IMR-90 (cell line): Measurements from ENCODE around the gene SPI1.

Experiments
- BHLHE40 ChIP-seq: fragments of 150-350 bp; IDR thresholded peaks from 2 replicates; pipeline ENCODE4 v1.6.1; 2016; ENCODE audit warnings: mild to moderate bottlenecking, low read depth, low read length
- FOS ChIP-seq: fragments of 150-350 bp; IDR thresholded peaks from 2 replicates; pipeline ENCODE4 v1.6.1; 2016; ENCODE audit warnings: low read depth, low read length
- POLR2A ChIP-seq: IDR thresholded peaks from 2 replicates; pipeline ENCODE4 v1.6.1; 2012; ENCODE audit warnings: mild to moderate bottlenecking, low read depth, low read length
- TF ChIP-seq, protein P1 (sequence below): conservative IDR thresholded peaks from 2 replicates; pipeline ENCODE4 v1.5.1; 2012; ENCODE audit warnings: mild to moderate bottlenecking, low read depth, low read length, improper control_type of control experiment
- TF ChIP-seq, protein P2 (sequence below): fragments of 150-350 bp; IDR thresholded peaks from 2 replicates; pipeline ENCODE4 v1.6.1; 2016; ENCODE audit warnings: low read depth, mild to moderate bottlenecking, low read length, moderate library complexity, borderline replicate concordance

DNA sequence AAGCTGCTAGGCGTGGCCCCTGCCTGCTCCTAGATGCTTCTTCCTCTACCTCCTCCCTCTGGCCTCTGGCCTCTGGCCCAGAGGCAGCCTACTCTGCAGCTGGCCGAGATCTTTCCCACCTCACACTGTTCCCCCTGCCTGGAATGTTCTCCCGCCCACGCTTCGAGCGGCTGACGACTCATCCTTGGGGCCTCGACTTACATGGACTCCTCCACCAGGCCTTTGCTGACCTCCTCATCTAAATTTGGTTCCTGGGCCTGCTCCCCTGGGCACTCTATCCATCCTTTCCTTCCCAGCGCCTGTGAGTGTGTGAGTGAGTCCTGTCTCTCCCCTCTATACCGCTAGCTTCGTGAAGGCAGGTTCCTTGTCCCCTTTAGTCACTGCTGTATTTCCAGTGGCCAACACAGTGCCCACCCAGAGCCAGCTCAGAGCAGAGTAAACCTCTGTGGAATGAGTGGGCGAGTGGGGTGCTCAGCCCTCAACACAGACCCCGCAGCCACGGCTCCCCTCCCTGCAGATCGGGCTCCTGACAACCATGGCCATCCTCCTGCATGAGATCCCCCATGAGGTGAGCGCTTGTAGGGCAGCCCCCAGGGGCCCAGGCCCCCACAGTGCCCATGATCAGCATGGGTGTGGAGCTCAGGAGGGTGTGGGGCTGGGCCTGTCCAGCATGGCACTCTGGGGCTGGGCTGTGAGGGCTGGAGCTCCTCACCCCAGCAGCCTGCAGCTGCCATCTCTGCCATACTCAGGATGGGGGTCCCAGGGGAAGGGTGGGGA lies 35.7 kb upstream of the SPI1 start:
- TF ChIP-seq, protein P1, sequence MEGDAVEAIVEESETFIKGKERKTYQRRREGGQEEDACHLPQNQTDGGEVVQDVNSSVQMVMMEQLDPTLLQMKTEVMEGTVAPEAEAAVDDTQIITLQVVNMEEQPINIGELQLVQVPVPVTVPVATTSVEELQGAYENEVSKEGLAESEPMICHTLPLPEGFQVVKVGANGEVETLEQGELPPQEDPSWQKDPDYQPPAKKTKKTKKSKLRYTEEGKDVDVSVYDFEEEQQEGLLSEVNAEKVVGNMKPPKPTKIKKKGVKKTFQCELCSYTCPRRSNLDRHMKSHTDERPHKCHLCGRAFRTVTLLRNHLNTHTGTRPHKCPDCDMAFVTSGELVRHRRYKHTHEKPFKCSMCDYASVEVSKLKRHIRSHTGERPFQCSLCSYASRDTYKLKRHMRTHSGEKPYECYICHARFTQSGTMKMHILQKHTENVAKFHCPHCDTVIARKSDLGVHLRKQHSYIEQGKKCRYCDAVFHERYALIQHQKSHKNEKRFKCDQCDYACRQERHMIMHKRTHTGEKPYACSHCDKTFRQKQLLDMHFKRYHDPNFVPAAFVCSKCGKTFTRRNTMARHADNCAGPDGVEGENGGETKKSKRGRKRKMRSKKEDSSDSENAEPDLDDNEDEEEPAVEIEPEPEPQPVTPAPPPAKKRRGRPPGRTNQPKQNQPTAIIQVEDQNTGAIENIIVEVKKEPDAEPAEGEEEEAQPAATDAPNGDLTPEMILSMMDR: no peak
- TF ChIP-seq, protein P2, sequence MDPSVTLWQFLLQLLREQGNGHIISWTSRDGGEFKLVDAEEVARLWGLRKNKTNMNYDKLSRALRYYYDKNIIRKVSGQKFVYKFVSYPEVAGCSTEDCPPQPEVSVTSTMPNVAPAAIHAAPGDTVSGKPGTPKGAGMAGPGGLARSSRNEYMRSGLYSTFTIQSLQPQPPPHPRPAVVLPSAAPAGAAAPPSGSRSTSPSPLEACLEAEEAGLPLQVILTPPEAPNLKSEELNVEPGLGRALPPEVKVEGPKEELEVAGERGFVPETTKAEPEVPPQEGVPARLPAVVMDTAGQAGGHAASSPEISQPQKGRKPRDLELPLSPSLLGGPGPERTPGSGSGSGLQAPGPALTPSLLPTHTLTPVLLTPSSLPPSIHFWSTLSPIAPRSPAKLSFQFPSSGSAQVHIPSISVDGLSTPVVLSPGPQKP: no peak
- peak; percentile 35; the same call in 1 of the 2 replicates for TF ChIP-seq FOS
- TF ChIP-seq BHLHE40: 0 out of 2 replicates have a peak, but pooled peaks have one; percentile 12
- no peak for TF ChIP-seq POLR2A
